Parathyroid adenoma (tissue), 2 donors: ENCODE results near the gene SPDEF.

Experiments
- H2AFZ ChIP-seq: fragments of 300-600 bp; sonication (generic); one replicate; pipeline ENCODE4 v1.7.0; 2017; ENCODE audit warnings: antibody characterized with exemption, mild to moderate bottlenecking
- H3K27ac ChIP-seq: fragments of 300-600 bp; sonication (generic); one replicate; pipeline ENCODE4 v1.7.0; 2017
- H3K27me3 ChIP-seq: fragments of 300-600 bp; sonication (generic); one replicate; pipeline ENCODE4 v1.7.0; 2017; ENCODE audit warnings: low read length; ENCODE audit not compliant: control insufficient read depth, insufficient read depth
- H3K36me3 ChIP-seq: fragments of 300-600 bp; sonication (generic); one replicate; pipeline ENCODE4 v1.7.0; 2017; ENCODE audit warnings: low read length; ENCODE audit not compliant: control insufficient read depth, insufficient read depth
- H3K4me1 ChIP-seq: fragments of 300-600 bp; sonication (generic); one replicate; pipeline ENCODE4 v1.7.0; 2017; ENCODE audit warnings: control low read depth
- H3K4me2 ChIP-seq: fragments of 300-600 bp; sonication (generic); one replicate; pipeline ENCODE4 v1.7.0; 2017; ENCODE audit warnings: low read length
- H3K4me3 ChIP-seq: fragments of 300-600 bp; sonication (generic); one replicate; pipeline ENCODE4 v1.7.0; 2017; ENCODE audit warnings: low read depth, low read length
- H3K79me2 ChIP-seq: fragments of 300-600 bp; sonication (generic); one replicate; pipeline ENCODE4 v1.7.0; 2017; ENCODE audit warnings: control low read depth
- H3K9ac ChIP-seq: fragments of 300-600 bp; sonication (generic); one replicate; pipeline ENCODE4 v1.7.0; 2017; ENCODE audit warnings: mild to moderate bottlenecking
- H3K9me3 ChIP-seq: fragments of 300-600 bp; sonication (generic); one replicate; pipeline ENCODE4 v1.7.0; 2017; ENCODE audit warnings: low read length; ENCODE audit not compliant: control insufficient read depth
- CTCF ChIP-seq: fragments of 300-600 bp; sonication (generic); IDR thresholded peaks from one replicate; pipeline ENCODE4 v1.7.0; 2017; ENCODE audit warnings: antibody characterized with exemption, mild to moderate bottlenecking
- donor health status: primary hyperparathyroidism.

The SPDEF gene

GRCh38 chr6:34585108-34585507 is 29.0 kb upstream of the SPDEF start:
- no peaks in the 10 kb centered on the region for H3K36me3 ChIP-seq
- TF ChIP-seq CTCF, result no peak
- no peak overlapping the region for H3K27ac ChIP-seq
- no peaks in the 10 kb centered on the region for H3K4me1 ChIP-seq
- H3K4me3 ChIP-seq, result no peak overlapping the region
- no peaks in the 10 kb centered on the region for H3K27me3 ChIP-seq
- peaks cover 8% of the 10 kb centered on the region for H3K79me2 ChIP-seq
- H3K9ac ChIP-seq, result no peak overlapping the region
- no peak overlapping the region for H2AFZ ChIP-seq
- no peak overlapping the region for H3K4me2 ChIP-seq
- no peaks in the 10 kb centered on the region for H3K9me3 ChIP-seq

GRCh38 chr6:34584694-34585093 is 28.6 kb upstream of the SPDEF start:
- Histone ChIP-seq H3K9me3 (no peaks in the 10 kb centered on the region), H3K4me3 (no peak overlapping the region), H3K36me3 (no peaks in the 10 kb centered on the region), H2AFZ (no peak overlapping the region), H3K4me1 (no peaks in the 10 kb centered on the region), H3K27me3 (no peaks in the 10 kb centered on the region), H3K4me2 (no peak overlapping the region), H3K79me2 (peaks cover 8% of the 10 kb centered on the region), H3K9ac (no peak overlapping the region), H3K27ac (no peak overlapping the region)
- no peak for TF ChIP-seq CTCF

- H3K36me3 ChIP-seq, result no peaks in the 10 kb centered on the region
- no peaks in the 10 kb centered on the region for H3K9me3 ChIP-seq
- H3K79me2 ChIP-seq, result peaks cover 2% of the 10 kb centered on the region
- no peak for TF ChIP-seq CTCF
- no peak overlapping the region for H3K4me3 ChIP-seq
- no peak overlapping the region for H3K27ac ChIP-seq
- H3K4me2 ChIP-seq, result no peak overlapping the region
- H3K4me1 ChIP-seq, result no peaks in the 10 kb centered on the region
- H2AFZ ChIP-seq, result no peak overlapping the region
- no peak overlapping the region for H3K9ac ChIP-seq
- H3K27me3 ChIP-seq, result no peaks in the 10 kb centered on the region
These were observed 27.9 kb upstream of the SPDEF start for GRCh38 chr6:34583861-34584604.

- H3K36me3 ChIP-seq, result no peaks in the 10 kb centered on the region
- H3K4me3 ChIP-seq, result no peak overlapping the region
- TF ChIP-seq CTCF, result no peak
- H3K79me2 ChIP-seq, result no peaks in the 10 kb centered on the region
- no peak overlapping the region for H3K4me2 ChIP-seq
- no peak overlapping the region for H3K9ac ChIP-seq
- no peaks in the 10 kb centered on the region for H3K4me1 ChIP-seq
- H2AFZ ChIP-seq, result no peak overlapping the region
- H3K27ac ChIP-seq, result no peak overlapping the region
- no peaks in the 10 kb centered on the region for H3K27me3 ChIP-seq
- no peaks in the 10 kb centered on the region for H3K9me3 ChIP-seq
These were observed 27.3 kb upstream of the SPDEF start for GRCh38 chr6:34583461-34583860.

GRCh38 chr6:34581561-34581920 is 25.4 kb upstream of the SPDEF start:
- no peaks in the 10 kb centered on the region for H3K9me3 ChIP-seq
- no peaks in the 10 kb centered on the region for H3K36me3 ChIP-seq
- no peaks in the 10 kb centered on the region for H3K27me3 ChIP-seq
- H3K9ac ChIP-seq, result no peak overlapping the region
- no peaks in the 10 kb centered on the region for H3K79me2 ChIP-seq
- H2AFZ ChIP-seq, result no peak overlapping the region
- no peak for TF ChIP-seq CTCF
- no peak overlapping the region for H3K4me2 ChIP-seq
- H3K4me1 ChIP-seq, result no peaks in the 10 kb centered on the region
- no peak overlapping the region for H3K27ac ChIP-seq
- no peak overlapping the region for H3K4me3 ChIP-seq
